ENCODE measurements around the gene DRD1.

DNA sequence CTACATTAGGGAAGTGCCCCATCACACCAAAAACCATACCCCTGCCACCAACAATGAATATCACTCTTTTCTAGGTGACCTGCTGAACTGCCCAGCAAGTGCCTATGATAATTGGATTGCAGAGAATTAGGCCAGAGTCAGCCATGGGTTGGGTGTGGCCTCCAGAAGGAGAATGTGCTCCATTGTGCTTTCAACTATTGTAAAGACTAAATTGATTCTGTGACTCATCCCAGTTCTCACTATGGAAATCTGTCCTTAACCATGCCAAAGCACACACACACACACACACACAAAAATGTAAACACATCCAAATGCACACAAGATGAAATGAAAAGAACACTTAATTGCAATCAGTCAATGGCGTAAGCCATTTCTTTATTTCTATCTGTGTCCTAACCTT is 25.7 kb downstream of the DRD1 start:
- TF ChIP-seq, protein P1, sequence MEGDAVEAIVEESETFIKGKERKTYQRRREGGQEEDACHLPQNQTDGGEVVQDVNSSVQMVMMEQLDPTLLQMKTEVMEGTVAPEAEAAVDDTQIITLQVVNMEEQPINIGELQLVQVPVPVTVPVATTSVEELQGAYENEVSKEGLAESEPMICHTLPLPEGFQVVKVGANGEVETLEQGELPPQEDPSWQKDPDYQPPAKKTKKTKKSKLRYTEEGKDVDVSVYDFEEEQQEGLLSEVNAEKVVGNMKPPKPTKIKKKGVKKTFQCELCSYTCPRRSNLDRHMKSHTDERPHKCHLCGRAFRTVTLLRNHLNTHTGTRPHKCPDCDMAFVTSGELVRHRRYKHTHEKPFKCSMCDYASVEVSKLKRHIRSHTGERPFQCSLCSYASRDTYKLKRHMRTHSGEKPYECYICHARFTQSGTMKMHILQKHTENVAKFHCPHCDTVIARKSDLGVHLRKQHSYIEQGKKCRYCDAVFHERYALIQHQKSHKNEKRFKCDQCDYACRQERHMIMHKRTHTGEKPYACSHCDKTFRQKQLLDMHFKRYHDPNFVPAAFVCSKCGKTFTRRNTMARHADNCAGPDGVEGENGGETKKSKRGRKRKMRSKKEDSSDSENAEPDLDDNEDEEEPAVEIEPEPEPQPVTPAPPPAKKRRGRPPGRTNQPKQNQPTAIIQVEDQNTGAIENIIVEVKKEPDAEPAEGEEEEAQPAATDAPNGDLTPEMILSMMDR (IDR thresholded peaks at IDR 0.05; ENCODE audit: insufficient read depth, low read length, poor library complexity, severe bottlenecking) = no peak
- no peak for TF ChIP-seq EZH2phosphoT487 (conservative IDR thresholded peaks at IDR 0.05; ENCODE audit: low read length)
